AG09309 (cell line): ENCODE measurements around the gene EHBP1.

Source experiments
- DNase-seq: peaks from one replicate; pipeline ENCODE4 v3.0.0-alpha.2; 2010; ENCODE audit warnings: low read depth
- H3K4me3 ChIP-seq: 2 replicates; pipeline ENCODE4 v1.5.1; 2011; ENCODE audit warnings: mild to moderate bottlenecking, low read depth, low read length, moderate library complexity; ENCODE audit not compliant: control insufficient read depth
- TF ChIP-seq, protein P1 (sequence below): IDR thresholded peaks from 2 replicates; pipeline ENCODE4 v1.5.1; 2011; ENCODE audit warnings: mild to moderate bottlenecking, low read depth, low read length, inconsistent platforms; ENCODE audit not compliant: insufficient read depth, control insufficient read depth; ENCODE audit errors: missing control alignments

Gene EHBP1

DNA sequence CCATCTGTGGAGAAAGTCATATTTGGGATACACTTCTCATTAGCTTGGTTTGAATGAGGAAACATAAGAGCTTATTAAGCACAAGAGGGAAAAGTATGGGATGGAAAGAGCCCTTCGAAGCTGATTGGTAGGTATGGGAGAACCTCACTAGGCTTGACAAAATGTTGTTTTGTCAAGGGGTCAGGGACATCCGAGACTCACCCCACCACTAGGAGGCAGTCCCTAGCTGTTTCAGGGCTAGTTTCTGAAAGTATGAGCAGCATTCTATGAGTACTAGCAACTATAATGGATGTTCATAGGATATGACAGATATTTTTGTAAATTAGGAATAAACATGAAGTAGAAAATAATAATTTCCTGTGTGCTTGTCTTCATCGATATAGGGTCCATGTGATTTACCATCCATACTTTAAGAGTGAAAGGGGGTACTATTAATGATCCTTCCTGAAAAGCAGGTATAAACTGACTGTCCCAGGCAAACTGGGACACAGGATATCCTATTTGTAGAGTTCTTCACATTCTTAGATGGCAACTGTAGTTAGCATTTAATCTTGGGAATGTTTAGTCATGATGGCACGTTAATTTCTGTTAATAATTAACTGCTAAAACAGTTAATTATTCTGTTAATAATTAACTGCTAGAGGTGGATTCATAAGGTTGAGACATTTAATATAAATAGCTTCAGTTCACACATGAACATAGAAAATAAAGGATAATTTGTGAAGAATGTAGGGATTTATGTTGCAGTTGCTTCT, 373.5 kb downstream of the EHBP1 start:
- TF ChIP-seq, protein P1, sequence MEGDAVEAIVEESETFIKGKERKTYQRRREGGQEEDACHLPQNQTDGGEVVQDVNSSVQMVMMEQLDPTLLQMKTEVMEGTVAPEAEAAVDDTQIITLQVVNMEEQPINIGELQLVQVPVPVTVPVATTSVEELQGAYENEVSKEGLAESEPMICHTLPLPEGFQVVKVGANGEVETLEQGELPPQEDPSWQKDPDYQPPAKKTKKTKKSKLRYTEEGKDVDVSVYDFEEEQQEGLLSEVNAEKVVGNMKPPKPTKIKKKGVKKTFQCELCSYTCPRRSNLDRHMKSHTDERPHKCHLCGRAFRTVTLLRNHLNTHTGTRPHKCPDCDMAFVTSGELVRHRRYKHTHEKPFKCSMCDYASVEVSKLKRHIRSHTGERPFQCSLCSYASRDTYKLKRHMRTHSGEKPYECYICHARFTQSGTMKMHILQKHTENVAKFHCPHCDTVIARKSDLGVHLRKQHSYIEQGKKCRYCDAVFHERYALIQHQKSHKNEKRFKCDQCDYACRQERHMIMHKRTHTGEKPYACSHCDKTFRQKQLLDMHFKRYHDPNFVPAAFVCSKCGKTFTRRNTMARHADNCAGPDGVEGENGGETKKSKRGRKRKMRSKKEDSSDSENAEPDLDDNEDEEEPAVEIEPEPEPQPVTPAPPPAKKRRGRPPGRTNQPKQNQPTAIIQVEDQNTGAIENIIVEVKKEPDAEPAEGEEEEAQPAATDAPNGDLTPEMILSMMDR, result peak; percentile 30
- no peak for DNase-seq
- no peak overlapping the region for H3K4me3 ChIP-seq

DNA sequence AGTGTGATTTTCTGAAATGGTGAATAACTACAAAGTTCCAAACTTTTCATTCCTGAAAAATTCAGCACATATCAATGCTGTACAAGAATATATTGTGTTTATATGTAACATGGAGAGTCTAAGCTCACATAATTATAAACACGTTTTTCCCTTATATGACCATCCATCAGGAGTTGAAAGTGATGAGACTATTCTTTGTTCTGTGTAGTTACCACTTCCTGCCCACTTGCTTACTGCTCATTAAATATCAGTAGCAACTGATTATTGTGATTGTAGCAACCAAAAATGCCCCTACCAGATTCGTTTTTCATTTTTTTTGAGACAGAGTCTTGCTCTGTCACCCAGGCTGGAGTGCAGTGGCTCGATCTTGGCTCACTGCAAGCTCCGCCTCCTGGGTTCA, 375.9 kb downstream of the EHBP1 start:
- H3K4me3 ChIP-seq, result no peak overlapping the region
- DNase-seq, result no peak
- TF ChIP-seq, protein P1, result no peak

DNA sequence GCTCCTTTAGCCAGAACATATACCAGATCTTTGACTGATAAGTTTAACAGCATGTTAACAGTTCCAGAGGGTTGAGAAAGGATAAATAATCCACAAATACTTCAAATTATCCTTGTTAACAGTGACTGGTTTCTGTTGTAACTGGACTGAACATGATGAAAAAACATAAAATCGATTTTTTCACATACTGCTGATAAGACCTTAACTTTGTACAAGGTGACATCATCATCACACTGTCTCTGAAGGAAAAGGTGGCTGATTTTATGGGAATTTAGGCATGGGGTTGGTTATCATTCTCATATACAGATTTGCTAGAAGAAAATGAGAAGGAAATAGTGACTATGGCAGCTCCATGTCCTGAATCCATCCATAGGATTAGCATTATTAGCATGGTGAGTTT, 381.2 kb downstream of the EHBP1 start:
- no peak for DNase-seq
- no peak overlapping the region for H3K4me3 ChIP-seq
- TF ChIP-seq, protein P1, result no peak

DNA sequence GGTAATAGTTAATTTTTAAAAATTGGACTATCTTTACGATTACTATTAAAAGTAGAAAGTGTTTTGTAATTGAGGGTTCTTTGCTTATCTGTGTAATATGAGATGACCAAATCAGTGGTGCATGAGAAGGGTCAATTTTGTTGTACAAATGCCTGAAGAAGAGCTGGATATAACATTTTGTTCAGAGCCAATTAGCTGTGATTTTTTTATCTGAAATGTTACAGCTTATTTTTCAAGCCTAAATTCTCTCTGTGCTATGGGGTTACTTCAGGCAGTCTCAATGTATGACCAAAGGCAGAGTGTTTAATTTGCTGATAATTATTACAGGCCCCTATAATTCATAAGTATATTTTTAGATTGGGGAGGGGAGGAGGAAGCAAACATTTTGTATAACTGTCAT, 386.9 kb downstream of the EHBP1 start:
- no peak overlapping the region for H3K4me3 ChIP-seq
- TF ChIP-seq, protein P1, result no peak
- no peak for DNase-seq

DNA sequence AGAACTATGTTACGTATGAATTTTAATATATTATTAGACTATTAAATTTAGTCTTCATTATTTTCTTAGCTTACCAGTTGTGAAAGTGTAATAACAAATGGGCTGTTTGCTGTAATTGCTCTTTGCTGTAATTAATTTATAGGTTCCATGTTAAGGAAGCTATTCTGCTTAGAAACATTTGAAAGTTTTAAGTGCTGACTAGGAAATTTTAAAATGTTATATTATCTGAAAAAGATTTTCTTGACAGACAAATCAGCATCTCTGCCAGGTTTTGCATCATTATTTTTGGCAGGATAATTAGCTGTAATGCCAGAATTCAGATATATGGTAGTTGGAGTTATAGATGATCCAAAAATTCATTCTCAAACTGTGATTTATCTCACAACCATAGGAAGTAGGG, 387.3 kb downstream of the EHBP1 start:
- DNase-seq, result no peak
- TF ChIP-seq, protein P1, result no peak
- H3K4me3 ChIP-seq, result no peak overlapping the region

DNA sequence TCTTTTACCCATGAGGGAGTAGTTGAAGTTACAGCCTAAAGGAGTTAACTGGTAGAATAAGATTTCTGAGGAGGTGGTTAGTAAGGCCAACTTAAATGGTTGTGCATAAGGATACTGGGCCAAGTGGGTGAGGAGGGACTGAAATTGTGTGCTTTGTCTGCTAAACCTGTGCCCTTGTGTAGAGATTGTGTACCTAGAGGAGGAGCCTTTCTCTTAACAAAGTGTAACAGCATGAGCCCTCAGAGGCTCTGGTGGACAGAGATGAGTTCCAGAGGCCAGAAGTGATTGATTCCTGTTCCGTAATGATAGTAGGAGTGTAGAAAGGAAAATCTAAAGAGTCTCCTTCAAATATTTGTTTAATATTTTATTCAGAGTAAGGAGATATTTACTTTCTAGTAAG, 388.0 kb downstream of the EHBP1 start:
- H3K4me3 ChIP-seq, result no peak overlapping the region
- no peak for DNase-seq
- TF ChIP-seq, protein P1, result no peak
